Amniotic epithelial cell (primary cell): ENCODE data around the gene SLC5A6.

Experiments
- DNase-seq: peaks from one replicate; pipeline ENCODE4 v3.0.0-alpha.2; 2010; ENCODE audit warnings: low read depth

Gene SLC5A6

GRCh38 chr2:27236626-27237025 lies 24.6 kb upstream of the SLC5A6 start:
- DNase-seq, result no peak

- DNase-seq, result no peak
Observed at GRCh38 chr2:27236136-27236535, 24.1 kb upstream of the SLC5A6 start.

GRCh38 chr2:27233341-27233740 lies 21.3 kb upstream of the SLC5A6 start:
- DNase-seq, result no peak

GRCh38 chr2:27231921-27232320 lies 19.9 kb upstream of the SLC5A6 start:
- DNase-seq, result no peak

- no peak for DNase-seq
Observed at GRCh38 chr2:27227501-27227900, 15.4 kb upstream of the SLC5A6 start.

- DNase-seq, result no peak
Observed at GRCh38 chr2:27225526-27225925, 13.5 kb upstream of the SLC5A6 start.

GRCh38 chr2:27223416-27223815 lies 11.3 kb upstream of the SLC5A6 start:
- DNase-seq, result no peak

GRCh38 chr2:27222407-27222806 lies 10.3 kb upstream of the SLC5A6 start:
- DNase-seq, result no peak

GRCh38 chr2:27221166-27221565 lies 9.1 kb upstream of the SLC5A6 start:
- no peak for DNase-seq

- no peak for DNase-seq
Observed at GRCh38 chr2:27220091-27220490, 8.0 kb upstream of the SLC5A6 start.

GRCh38 chr2:27219091-27219490 lies 7.0 kb upstream of the SLC5A6 start:
- no peak for DNase-seq

GRCh38 chr2:27218614-27219013 lies 6.5 kb upstream of the SLC5A6 start:
- no peak for DNase-seq

GRCh38 chr2:27217173-27218121 lies 5.4 kb upstream of the SLC5A6 start, which contains the start of gene CAD:
Gene CAD, plus strand, starts transcription at chr2:27217369. Its CDS starts 183 bp downstream, at chr2:27217552.
- peak; percentile 77 for DNase-seq

GRCh38 chr2:27216416-27217137 lies 4.5 kb upstream of the SLC5A6 start:
- no peak for DNase-seq

GRCh38 chr2:27214941-27215340 lies 2.9 kb upstream of the SLC5A6 start:
- DNase-seq, result peak; percentile 13

GRCh38 chr2:27212626-27213471 lies 781 bp upstream of the SLC5A6 start:
- DNase-seq, result peak; percentile 72

- no peak for DNase-seq
Observed at GRCh38 chr2:27211241-27211942, 676 bp downstream of the SLC5A6 start.

- peak; percentile 32 for DNase-seq
Observed at GRCh38 chr2:27209621-27210401, 2.3 kb downstream of the SLC5A6 start.

- no peak for DNase-seq
Observed at GRCh38 chr2:27208486-27209050, 3.5 kb downstream of the SLC5A6 start.

- no peak for DNase-seq
Observed at GRCh38 chr2:27206346-27206745, 5.7 kb downstream of the SLC5A6 start.
